Measurements from ENCODE around the gene MAN1C1. TPM values are rescaled to one million over a fixed set of nuclear protein-coding genes. Genes with fewer than 3 reads are reported as not detected.

Gene MAN1C1
- total and polyA plus RNA-seq, 10 of the 15 experiments (the other 5 are each of a cell fraction or from before 2014, with no cell fraction given), result 0.12 to 0.56 (median 0.22) TPM; not detected in 3

DNA sequence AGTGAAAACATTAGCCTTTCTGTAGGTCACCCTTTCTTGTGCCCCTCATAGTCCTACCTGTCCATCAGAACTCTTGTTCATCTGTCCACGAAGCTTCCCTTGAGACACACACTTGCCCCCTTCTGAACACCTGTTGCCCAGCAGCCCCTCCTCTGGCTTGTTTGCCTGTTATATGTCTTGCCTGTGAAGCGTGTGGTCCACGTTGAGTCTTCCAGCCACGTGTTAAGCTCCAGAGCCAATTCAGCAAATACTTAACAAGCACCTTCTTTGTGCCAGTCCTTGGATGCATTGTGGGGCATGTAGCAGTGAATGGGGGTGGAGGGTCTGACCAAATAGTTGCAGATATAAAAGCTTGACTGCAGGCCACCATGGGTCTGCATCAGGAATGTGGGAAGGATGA, 66.6 kb downstream of the MAN1C1 start:
- SMC1A ChIA-PET (ENCODE audit: uncharacterized antibody, unreplicated experiment), result no interaction called here
- BruUV-seq (replicated peaks), result no TSS peak

More for the DNA sequence above, 66.6 kb downstream of the MAN1C1 start:
- DNase-seq (ENCODE audit: low read depth, low spot score), result no peak
- ChIA-PET RAD21 (ENCODE audit: unreplicated experiment) (no interaction called here), CTCF (no interaction called here), POLR2A (no interaction called here)
- no peaks in the 10 kb centered on the region; the same call in 2 of the 3 replicates for H3K9me3 ChIP-seq (replicated peaks; ENCODE audit: control insufficient read depth, insufficient read depth, low read length)
- H4K20me1 ChIP-seq (ENCODE audit: control insufficient read depth, insufficient read depth), result no peaks in the 10 kb centered on the region
- no peak overlapping the region for H3K4me2 ChIP-seq (ENCODE audit: control insufficient read depth, insufficient read depth)
- intact Hi-C loops (cut with micrococcal nuclease; ENCODE audit: unreplicated experiment), result no loop called here
- H3K9ac ChIP-seq (ENCODE audit: control insufficient read depth, insufficient read depth, low read length), result no peak overlapping the region
- H3K27me3 ChIP-seq (replicated peaks in 1 of 2; ENCODE audit: control insufficient read depth in 2 of 2, insufficient read depth in 2 of 2, low read length in 1 of 2), result peaks cover 4 to 11% of the 10 kb centered on the region in 2 experiments
- H3K36me3 ChIP-seq (ENCODE audit: control insufficient read depth in 2 of 2, insufficient read depth in 2 of 2, low read length in 1 of 2), result no peaks in the 10 kb centered on the region
- H2AFZ ChIP-seq (ENCODE audit: control insufficient read depth, low read depth, low read length), result no peak overlapping the region
- no peaks in the 10 kb centered on the region for H3K4me1 ChIP-seq (ENCODE audit: control insufficient read depth, insufficient read depth, low read length)
- no peak for FAIRE-seq
- TF ChIP-seq JUND (IDR thresholded peaks at IDR 0.05; ENCODE audit: low read depth, low read length) (no peak), NR2F1 (conservative IDR thresholded peaks at IDR 0.05) (no peak), PML (IDR thresholded peaks at IDR 0.05; ENCODE audit: low read length) (no peak), STAT3 (IDR thresholded peaks at IDR 0.05; ENCODE audit: low read depth, low read length) (no peak)
- TF ChIP-seq, protein P1, sequence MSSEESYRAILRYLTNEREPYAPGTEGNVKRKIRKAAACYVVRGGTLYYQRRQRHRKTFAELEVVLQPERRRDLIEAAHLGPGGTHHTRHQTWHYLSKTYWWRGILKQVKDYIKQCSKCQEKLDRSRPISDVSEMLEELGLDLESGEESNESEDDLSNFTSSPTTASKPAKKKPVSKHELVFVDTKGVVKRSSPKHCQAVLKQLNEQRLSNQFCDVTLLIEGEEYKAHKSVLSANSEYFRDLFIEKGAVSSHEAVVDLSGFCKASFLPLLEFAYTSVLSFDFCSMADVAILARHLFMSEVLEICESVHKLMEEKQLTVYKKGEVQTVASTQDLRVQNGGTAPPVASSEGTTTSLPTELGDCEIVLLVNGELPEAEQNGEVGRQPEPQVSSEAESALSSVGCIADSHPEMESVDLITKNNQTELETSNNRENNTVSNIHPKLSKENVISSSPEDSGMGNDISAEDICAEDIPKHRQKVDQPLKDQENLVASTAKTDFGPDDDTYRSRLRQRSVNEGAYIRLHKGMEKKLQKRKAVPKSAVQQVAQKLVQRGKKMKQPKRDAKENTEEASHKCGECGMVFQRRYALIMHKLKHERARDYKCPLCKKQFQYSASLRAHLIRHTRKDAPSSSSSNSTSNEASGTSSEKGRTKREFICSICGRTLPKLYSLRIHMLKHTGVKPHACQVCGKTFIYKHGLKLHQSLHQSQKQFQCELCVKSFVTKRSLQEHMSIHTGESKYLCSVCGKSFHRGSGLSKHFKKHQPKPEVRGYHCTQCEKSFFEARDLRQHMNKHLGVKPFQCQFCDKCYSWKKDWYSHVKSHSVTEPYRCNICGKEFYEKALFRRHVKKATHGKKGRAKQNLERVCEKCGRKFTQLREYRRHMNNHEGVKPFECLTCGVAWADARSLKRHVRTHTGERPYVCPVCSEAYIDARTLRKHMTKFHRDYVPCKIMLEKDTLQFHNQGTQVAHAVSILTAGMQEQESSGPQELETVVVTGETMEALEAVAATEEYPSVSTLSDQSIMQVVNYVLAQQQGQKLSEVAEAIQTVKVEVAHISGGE (CRISPR knock-in tag; IDR thresholded peaks at IDR 0.05), result no peak
- ATAC-seq, result no peak
- H3K79me2 ChIP-seq (ENCODE audit: control insufficient read depth, insufficient read depth, low read length), result no peaks in the 10 kb centered on the region
- 32% methylated on average over 4 of the region's 4 CpGs for WGBS (ENCODE audit: insufficient coverage, insufficient replicate concordance, low lambda C conversion rate, missing lambda C conversion rate)
- no peak overlapping the region for H3K27ac ChIP-seq (ENCODE audit: control insufficient read depth, insufficient read depth)
- no peak overlapping the region for H3K4me3 ChIP-seq
- in situ Hi-C loops (cut with MboI), result no loop called here

All from GM12878 (cell line).